ENCODE measurements around the gene TTC33. TPM values are rescaled to one million over a fixed set of nuclear protein-coding genes. Genes with fewer than 3 reads are reported as not detected.
A peak's percentile ranks its signal among the peaks of the same experiment; 100 is the strongest.

Gene TTC33
- total and polyA plus RNA-seq, 10 donors, result 4.3 to 17.9 (median 13.7) TPM

DNA sequence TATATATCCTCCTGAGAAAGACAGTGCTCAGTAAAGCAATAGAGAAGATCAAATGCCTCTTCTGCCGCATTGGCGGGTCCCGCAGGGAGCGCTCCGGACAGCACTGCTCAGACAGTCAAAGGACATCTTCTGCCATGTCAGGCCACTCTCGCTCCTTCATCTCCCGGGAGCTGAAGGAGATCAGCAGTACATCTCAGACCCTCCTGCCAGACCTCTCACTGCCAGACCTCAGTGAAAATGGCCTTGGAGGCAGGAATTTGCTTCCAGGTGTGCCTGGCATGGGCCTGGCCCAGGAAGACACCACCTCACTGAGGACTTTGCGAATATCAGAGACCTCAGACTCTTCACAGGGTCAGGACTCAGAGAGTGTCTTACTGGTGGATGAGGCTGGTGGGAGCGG is 63.9 kb downstream of the TTC33 start:
- no peak overlapping the region for H3K27ac ChIP-seq
- TF ChIP-seq, protein P1, sequence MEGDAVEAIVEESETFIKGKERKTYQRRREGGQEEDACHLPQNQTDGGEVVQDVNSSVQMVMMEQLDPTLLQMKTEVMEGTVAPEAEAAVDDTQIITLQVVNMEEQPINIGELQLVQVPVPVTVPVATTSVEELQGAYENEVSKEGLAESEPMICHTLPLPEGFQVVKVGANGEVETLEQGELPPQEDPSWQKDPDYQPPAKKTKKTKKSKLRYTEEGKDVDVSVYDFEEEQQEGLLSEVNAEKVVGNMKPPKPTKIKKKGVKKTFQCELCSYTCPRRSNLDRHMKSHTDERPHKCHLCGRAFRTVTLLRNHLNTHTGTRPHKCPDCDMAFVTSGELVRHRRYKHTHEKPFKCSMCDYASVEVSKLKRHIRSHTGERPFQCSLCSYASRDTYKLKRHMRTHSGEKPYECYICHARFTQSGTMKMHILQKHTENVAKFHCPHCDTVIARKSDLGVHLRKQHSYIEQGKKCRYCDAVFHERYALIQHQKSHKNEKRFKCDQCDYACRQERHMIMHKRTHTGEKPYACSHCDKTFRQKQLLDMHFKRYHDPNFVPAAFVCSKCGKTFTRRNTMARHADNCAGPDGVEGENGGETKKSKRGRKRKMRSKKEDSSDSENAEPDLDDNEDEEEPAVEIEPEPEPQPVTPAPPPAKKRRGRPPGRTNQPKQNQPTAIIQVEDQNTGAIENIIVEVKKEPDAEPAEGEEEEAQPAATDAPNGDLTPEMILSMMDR (IDR thresholded peaks at IDR 0.05 in 8 of 11, conservative IDR thresholded peaks at IDR 0.05 in 3 of 11), result no peak
- TF ChIP-seq POLR2AphosphoS5 (IDR thresholded peaks at IDR 0.05) (peak in 1 of 3 donors; percentile 10), POLR2A (IDR thresholded peaks at IDR 0.05) (no peak)
- DNase-seq, result no peak
- H3K4me1 ChIP-seq, result peaks cover 14 to 63% (median 39%) of the 10 kb centered on the region in 6 donors
- no peaks in the 10 kb centered on the region for H3K27me3 ChIP-seq (replicated peaks in 1 of 7)
- intact Hi-C loops (cut with DNase I; ENCODE audit: low total_unique reads), result no loop called here
- peaks cover 0 to 81% (median 24%) of the 10 kb centered on the region in 6 donors for H3K36me3 ChIP-seq
- WGBS, 5 donors, result 95 to 98% (median 95%) methylated on average over 9 of the region's 9 CpGs
- no peaks in the 10 kb centered on the region for H3K9me3 ChIP-seq
- H3K4me3 ChIP-seq, result no peak overlapping the region

DNA sequence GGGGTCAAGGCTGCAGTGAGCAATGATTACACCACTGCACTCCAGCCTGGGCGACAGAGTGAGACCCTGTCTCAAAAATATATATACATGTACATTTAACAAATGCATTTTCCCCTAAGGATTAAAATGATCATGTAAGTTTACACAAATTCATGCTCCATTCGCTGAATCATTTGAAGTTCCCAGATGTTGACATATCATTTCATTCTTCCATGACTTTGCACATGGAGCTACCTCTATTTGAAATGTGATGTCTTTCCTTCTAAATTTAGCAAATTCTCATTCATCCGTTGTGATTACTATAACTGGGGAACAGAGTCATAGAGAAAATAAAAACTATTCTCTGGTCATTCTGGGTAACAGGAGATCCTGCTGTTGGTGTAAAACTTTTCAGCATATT is 65.5 kb downstream of the TTC33 start:
- TF ChIP-seq, protein P1 (IDR thresholded peaks at IDR 0.05 in 8 of 11, conservative IDR thresholded peaks at IDR 0.05 in 3 of 11), result no peak
- TF ChIP-seq POLR2A (IDR thresholded peaks at IDR 0.05), result no peak
- DNase-seq, result no peak
- Histone ChIP-seq H3K36me3 (peaks cover 0 to 74% (median 24%) of the 10 kb centered on the region in 6 donors), H3K27ac (no peak overlapping the region), H3K4me1 (peaks cover 18 to 79% (median 56%) of the 10 kb centered on the region in 6 donors), H3K27me3 (replicated peaks in 1 of 7) (no peaks in the 10 kb centered on the region), H3K4me3 (no peak overlapping the region), H3K9me3 (no peaks in the 10 kb centered on the region)
- intact Hi-C loops (cut with DNase I; ENCODE audit: low total_unique reads), result no loop called here
- WGBS, 5 donors, result 60 to 66% (median 62%) methylated on average over 3 of the region's 3 CpGs

DNA sequence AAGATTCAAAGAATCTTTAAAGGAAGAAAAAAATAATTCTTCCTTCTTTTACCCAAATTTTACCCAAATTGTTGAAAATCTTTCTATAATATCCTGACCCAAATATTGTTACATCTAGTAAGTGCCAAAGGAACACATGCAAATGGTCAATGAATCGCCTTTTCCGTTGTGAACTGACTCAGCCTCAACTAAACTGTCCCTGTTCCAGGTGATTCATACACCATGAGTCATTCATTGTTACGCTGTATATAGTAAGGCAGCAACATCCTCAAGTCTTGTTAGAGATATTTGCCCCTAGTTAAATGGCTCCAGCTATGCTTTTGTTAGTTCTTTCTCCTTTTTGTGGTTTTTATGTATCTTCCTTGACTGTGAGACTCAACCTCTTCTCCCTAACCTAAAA is 66.3 kb downstream of the TTC33 start:
- H3K9me3 ChIP-seq, result no peaks in the 10 kb centered on the region
- 38 to 45% (median 40%) methylated on average over 3 of the region's 3 CpGs for WGBS, 5 donors
- H3K4me1 ChIP-seq, result peaks cover 18 to 87% (median 63%) of the 10 kb centered on the region in 6 donors
- intact Hi-C loops (cut with DNase I; ENCODE audit: low total_unique reads), result loop anchor here (5.0 to 10.0 kb wide), 3 partner anchors 325 to 737 kb away; no protein-coding TSS in a partner anchor
- H3K36me3 ChIP-seq, result peaks cover 0 to 66% (median 22%) of the 10 kb centered on the region in 6 donors
- no peak for TF ChIP-seq POLR2A (IDR thresholded peaks at IDR 0.05)
- TF ChIP-seq, protein P1 (IDR thresholded peaks at IDR 0.05 in 8 of 11, conservative IDR thresholded peaks at IDR 0.05 in 3 of 11), result no peak
- no peak for TF ChIP-seq POLR2AphosphoS5 (IDR thresholded peaks at IDR 0.05)
- H3K27me3 ChIP-seq (replicated peaks in 1 of 7), result no peaks in the 10 kb centered on the region
- no peak overlapping the region for H3K4me3 ChIP-seq
- peak overlapping the region in 1 of 8 donors; percentile 95 for H3K27ac ChIP-seq
- DNase-seq, result no peak

DNA sequence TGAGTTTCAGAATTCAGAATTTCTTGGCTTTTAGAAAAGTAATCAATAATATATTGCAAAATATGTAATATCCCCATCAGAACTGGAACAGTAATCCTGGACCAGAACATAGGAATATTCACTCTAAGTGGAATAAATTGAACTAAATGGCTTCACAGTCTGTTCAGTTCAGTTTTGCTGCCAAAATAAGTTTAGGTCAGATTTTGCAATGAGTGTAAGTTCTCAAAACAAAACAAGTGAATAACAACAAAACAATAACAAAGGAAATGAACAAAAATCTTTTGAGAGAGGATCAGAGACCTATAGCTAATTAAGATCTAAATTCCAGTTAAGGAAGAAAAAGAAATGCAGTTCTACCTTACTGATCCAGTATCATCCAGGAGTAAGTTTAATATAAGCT is 66.8 kb downstream of the TTC33 start:
- H3K27me3 ChIP-seq (replicated peaks in 1 of 7), result no peaks in the 10 kb centered on the region
- H3K4me1 ChIP-seq, result peaks cover 18 to 92% (median 67%) of the 10 kb centered on the region in 6 donors
- H3K9me3 ChIP-seq, result no peaks in the 10 kb centered on the region
- TF ChIP-seq POLR2AphosphoS5 (IDR thresholded peaks at IDR 0.05) (no peak), POLR2A (IDR thresholded peaks at IDR 0.05) (no peak)
- TF ChIP-seq, protein P1 (IDR thresholded peaks at IDR 0.05 in 8 of 11, conservative IDR thresholded peaks at IDR 0.05 in 3 of 11), result no peak
- intact Hi-C loops (cut with DNase I; ENCODE audit: low total_unique reads), result loop anchor here (5.0 to 10.0 kb wide), 3 partner anchors 324 to 737 kb away; no protein-coding TSS in a partner anchor
- H3K36me3 ChIP-seq, result peaks cover 0 to 62% (median 18%) of the 10 kb centered on the region in 6 donors
- no peak for DNase-seq
- H3K4me3 ChIP-seq, result no peak overlapping the region
- H3K27ac ChIP-seq, result peak overlapping the region in 3 of 8 donors; percentile 93 to 97 (median 95)

Data from spleen (tissue), 11 donors.